Pancreas (tissue), 10 donors: ENCODE measurements around the gene ZC3H12A. TPM values are rescaled to one million over a fixed set of nuclear protein-coding genes. Genes with fewer than 3 reads are reported as not detected.
"Not testable (repeated sequence)": the region's sequence is repeated elsewhere in the genome, so short reads cannot be mapped to it uniquely, and the experiment has no call there.

Source experiments
- ATAC-seq, 4 donors: fragments of 200-7000 bp; cut with Tn5 transposase; one replicate each; pipeline versions ENCODE4 v1.8.0 to v1.9.1; 2020; ENCODE audit warnings: mild to moderate bottlenecking in 4 of 4, moderate library complexity in 4 of 4
- DNase-seq, 6 donors: peaks; one replicate each; pipeline ENCODE4 v3.0.0-alpha.2; 2020
- FAIRE-seq: peaks from 2 replicates; lab custom pipeline; 2012; peaks lifted over from hg19 to GRCh38; lab: Jason Lieb, UNC
- H3K27ac ChIP-seq, 4 donors: fragments of 200-600 bp; sonication (generic); 1 replicate in 3 of 4; 2 replicates in 1 of 4; pipeline versions ENCODE4 v1.5.0 to v1.8.0; 2020
- H3K27me3 ChIP-seq, 4 donors: fragments of 200-600 bp; one replicate each; pipeline ENCODE4 v1.8.0; 2021
- H3K36me3 ChIP-seq, 3 donors: fragments of 200-600 bp; sonication (generic) in 1 of 3; one replicate each; pipeline versions ENCODE4 v1.5.0 to v1.8.0; 2020 to 2021
- H3K4me1 ChIP-seq, 3 donors: fragments of 200-600 bp; one replicate each; pipeline ENCODE4 v1.8.0; 2021
- H3K4me3 ChIP-seq, 4 donors: fragments of 200-600 bp; sonication (generic) in 2 of 4; one replicate each; pipeline versions ENCODE4 v1.5.0 to v1.8.0; 2020 to 2021
- H3K9me3 ChIP-seq, 4 donors: fragments of 200-600 bp; one replicate each; pipeline ENCODE4 v1.8.0; 2021
- CTCF ChIP-seq, 4 donors: fragments of 200-600 bp; sonication (generic) in 3 of 4; IDR thresholded peaks; one replicate each; pipeline versions ENCODE4 v1.5.0 to v1.8.0; 2021; ENCODE audit warnings: antibody characterized with exemption in 4 of 4
- WGBS, 2 donors: extraction: QIAGEN DNeasy Blood & Tissue Kit; methylation state at CpG; one replicate each; pipeline ENCODE4 v1.1.7; 2013; 5-methylcytosine and 5-hydroxymethylcytosine counted together
- intact Hi-C, 3 donors: fragments of 100-400 bp; cut with DNase I; formaldehyde crosslinking; loops; one replicate each; pipeline versions ENCODE4 v1.11.1 to v1.14.2; 2022
- polyA plus RNA-seq, 2 donors: library from polyadenylated mRNA; stranded (reverse); fragments of 200-250 nt; gene quantifications; one replicate each; pipeline ENCODE4 v1.2.3, GENCODE V29; 2013
- total RNA-seq, 6 donors: library from RNA; stranded (reverse); fragmentation: NEBNext Ultra II Directional in 4 of 6; extraction: Animal tissue kit (Norgen Biotek cat#: 25700) in 4 of 6; gene quantifications; one replicate each; pipeline versions ENCODE4 v1.2.1 to v1.2.4, GENCODE V29; 2021 to 2023
- donor health status: healthy with polysubstance abuse.
- donor health status: DM: no; HTN: no; CAD: no; lungs with moderate emphysema.
- donor health status: DM: no; HTN: no; CAD: no.
- donor health status: control.
- donor health status: control.
- donor health status: Bipolar disorder and iron deficiency.
- donor health status: DM: yes; HTN: yes; CAD: no.
- donor health status: DM: no; HTN: no; CAD: no.
- donor health status: DM: no; HTN: no; CAD: no.
- donor health status: DM: yes; HTN: yes; CAD: no.

Gene ZC3H12A
- total and polyA plus RNA-seq, 8 donors = 4.1 to 13.1 (median 9.9) TPM

GRCh38 chr1:37501661-37502060, 27.3 kb downstream of the ZC3H12A start:
- WGBS, 2 donors = 90 to 91% methylated on average over 5 of the region's 5 CpGs
- FAIRE-seq (no peak), DNase-seq (no peak), ATAC-seq (no peak)
- Histone ChIP-seq H3K9me3 (no peaks in the 10 kb centered on the region), H3K4me3 (no peak overlapping the region), H3K27me3 (no peaks in the 10 kb centered on the region), H3K36me3 (peaks cover 0 to 24% (median 8%) of the 10 kb centered on the region in 3 donors), H3K27ac (no peak overlapping the region), H3K4me1 (peaks cover 11 to 21% (median 20%) of the 10 kb centered on the region in 3 donors)
- TF ChIP-seq CTCF (IDR thresholded peaks at IDR 0.05) = no peak
- intact Hi-C loops = no loop called here

GRCh38 chr1:37502104-37502503, 27.7 kb downstream of the ZC3H12A start:
- no peak for TF ChIP-seq CTCF (IDR thresholded peaks at IDR 0.05)
- intact Hi-C loops = no loop called here
- FAIRE-seq (no peak), DNase-seq (no peak), ATAC-seq (no peak)
- Histone ChIP-seq H3K9me3 (no peaks in the 10 kb centered on the region), H3K36me3 (peaks cover 0 to 24% (median 8%) of the 10 kb centered on the region in 3 donors), H3K4me3 (no peak overlapping the region), H3K27me3 (no peaks in the 10 kb centered on the region), H3K4me1 (peaks cover 11 to 21% (median 20%) of the 10 kb centered on the region in 3 donors), H3K27ac (no peak overlapping the region)

- FAIRE-seq, intact Hi-C loops, H3K27me3 ChIP-seq, H3K9me3 ChIP-seq, DNase-seq, H3K27ac ChIP-seq, H3K4me3 ChIP-seq, ATAC-seq: not testable (repeated sequence)
- 92 to 93% methylated on average over 2 of the region's 2 CpGs for WGBS, 2 donors
- Histone ChIP-seq H3K4me1 (peaks cover 11 to 19% (median 18%) of the 10 kb centered on the region in 3 donors), H3K36me3 (peaks cover 0 to 24% (median 8%) of the 10 kb centered on the region in 3 donors)
Observed at GRCh38 chr1:37502791-37503190, 28.4 kb downstream of the ZC3H12A start.

GRCh38 chr1:37506740-37507139, 32.4 kb downstream of the ZC3H12A start:
- intact Hi-C loops = no loop called here
- no peaks in the 10 kb centered on the region for H3K9me3 ChIP-seq
- ATAC-seq (no peak), DNase-seq (no peak), FAIRE-seq (no peak)
- 93 to 97% methylated on average over 2 of the region's 2 CpGs for WGBS, 2 donors
- H3K4me1 ChIP-seq = no peaks in the 10 kb centered on the region
- no peak overlapping the region for H3K27ac ChIP-seq
- no peak overlapping the region for H3K4me3 ChIP-seq
- TF ChIP-seq CTCF (IDR thresholded peaks at IDR 0.05) = no peak
- no peaks in the 10 kb centered on the region for H3K27me3 ChIP-seq
- H3K36me3 ChIP-seq = peaks cover 3 to 16% (median 4%) of the 10 kb centered on the region in 3 donors

GRCh38 chr1:37509181-37509580, 34.8 kb downstream of the ZC3H12A start:
- no peak overlapping the region for H3K4me3 ChIP-seq
- intact Hi-C loops = no loop called here
- DNase-seq (no peak), ATAC-seq (no peak), FAIRE-seq (no peak)
- no peak overlapping the region for H3K27ac ChIP-seq
- no peaks in the 10 kb centered on the region for H3K27me3 ChIP-seq
- 90 to 91% methylated on average over 4 of the region's 4 CpGs for WGBS, 2 donors
- no peaks in the 10 kb centered on the region for H3K9me3 ChIP-seq
- H3K4me1 ChIP-seq = peaks cover 0 to 6% (median 0%) of the 10 kb centered on the region in 3 donors
- TF ChIP-seq CTCF (IDR thresholded peaks at IDR 0.05) = no peak
- peaks cover 3 to 28% (median 4%) of the 10 kb centered on the region in 3 donors for H3K36me3 ChIP-seq
